HepG2 (cell line): ENCODE data around the gene YPEL5.

Source experiments
- ATF2 ChIP-seq: sonication (generic); formaldehyde crosslinking; IDR thresholded peaks from 2 replicates; pipeline ENCODE4 v1.4.0; 2020; ENCODE audit warnings: missing genetic modification reagents
- RELA ChIP-seq: sonication (generic); formaldehyde crosslinking; IDR thresholded peaks from 2 replicates; pipeline ENCODE4 v1.4.0; 2020; ENCODE audit warnings: missing genetic modification reagents
- U2AF2 ChIP-seq: fragments of 200-400 bp; formaldehyde crosslinking; IDR thresholded peaks from 2 replicates; pipeline ENCODE4 v1.6.1; 2017; ENCODE audit warnings: low read depth, mild to moderate bottlenecking, low read length
- TF ChIP-seq, protein P1 (sequence below): sonication (generic); formaldehyde crosslinking; IDR thresholded peaks from 2 replicates; pipeline ENCODE4 v1.4.0; 2020; ENCODE audit warnings: missing genetic modification reagents

GRCh38 chr2:30155202-30155601 lies 8.4 kb downstream of the YPEL5 start:
- TF ChIP-seq, protein P1, sequence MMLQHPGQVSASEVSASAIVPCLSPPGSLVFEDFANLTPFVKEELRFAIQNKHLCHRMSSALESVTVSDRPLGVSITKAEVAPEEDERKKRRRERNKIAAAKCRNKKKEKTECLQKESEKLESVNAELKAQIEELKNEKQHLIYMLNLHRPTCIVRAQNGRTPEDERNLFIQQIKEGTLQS (CRISPR knock-in tag) = no peak
- TF ChIP-seq RELA (CRISPR knock-in tag) = no peak
- no peak for TF ChIP-seq U2AF2
- no peak for TF ChIP-seq ATF2 (CRISPR knock-in tag)
